ENCODE results near the gene IL17RC. TPM values are rescaled to one million over a fixed set of nuclear protein-coding genes. Genes with fewer than 3 reads are reported as not detected.

IL17RC gene
- total RNA-seq, 2 experiments from 2014 or later, result 0.21 to 0.44 TPM

DNA sequence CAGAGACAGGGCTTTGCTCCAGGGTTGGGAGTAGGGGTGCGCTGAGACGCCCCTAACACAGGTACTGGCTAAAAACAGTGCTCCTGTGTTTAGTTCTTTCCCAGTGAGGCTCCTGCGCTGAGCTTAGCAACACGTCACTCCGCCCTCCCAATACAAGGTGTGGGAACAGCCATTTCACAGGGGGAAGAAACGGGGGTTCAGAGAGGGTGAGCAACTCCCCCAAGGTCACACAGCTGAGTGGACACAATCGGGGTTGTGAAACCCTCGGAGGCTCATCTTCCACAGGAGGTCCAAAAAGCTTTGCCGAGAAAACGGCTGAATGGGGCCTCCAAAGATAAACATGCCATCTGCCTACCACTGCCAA, 34.7 kb downstream of the IL17RC start:
- Mint-ChIP-seq H3K9me3 (no peaks in the 10 kb centered on the region), H3K4me1 (ENCODE audit: low read depth) (peaks cover 15% of the 10 kb centered on the region), H3K27me3 (ENCODE audit: low read depth) (no peaks in the 10 kb centered on the region), H3K27ac (peak overlapping the region; percentile 86), H3K4me3 (peak overlapping the region; percentile 81), H3K36me3 (ENCODE audit: low read depth) (no peaks in the 10 kb centered on the region)
- intact Hi-C loops (cut with micrococcal nuclease), result loop anchor here (1.0 to 5.0 kb wide), 6 partner anchors 18 to 369 kb away; partner anchors contain the start of genes ARPC4, CRELD1, FANCD2 and SEC13
- DNase-seq, result peak; percentile 58
- CTCF ChIA-PET, result interaction anchor here (0.8 to 2.9 kb wide), 7 partner anchors 9 to 225 kb away, joined by 3 to 14 read pairs (median 3); partner anchors contain the start of genes CRELD1 and RPUSD3

DNA sequence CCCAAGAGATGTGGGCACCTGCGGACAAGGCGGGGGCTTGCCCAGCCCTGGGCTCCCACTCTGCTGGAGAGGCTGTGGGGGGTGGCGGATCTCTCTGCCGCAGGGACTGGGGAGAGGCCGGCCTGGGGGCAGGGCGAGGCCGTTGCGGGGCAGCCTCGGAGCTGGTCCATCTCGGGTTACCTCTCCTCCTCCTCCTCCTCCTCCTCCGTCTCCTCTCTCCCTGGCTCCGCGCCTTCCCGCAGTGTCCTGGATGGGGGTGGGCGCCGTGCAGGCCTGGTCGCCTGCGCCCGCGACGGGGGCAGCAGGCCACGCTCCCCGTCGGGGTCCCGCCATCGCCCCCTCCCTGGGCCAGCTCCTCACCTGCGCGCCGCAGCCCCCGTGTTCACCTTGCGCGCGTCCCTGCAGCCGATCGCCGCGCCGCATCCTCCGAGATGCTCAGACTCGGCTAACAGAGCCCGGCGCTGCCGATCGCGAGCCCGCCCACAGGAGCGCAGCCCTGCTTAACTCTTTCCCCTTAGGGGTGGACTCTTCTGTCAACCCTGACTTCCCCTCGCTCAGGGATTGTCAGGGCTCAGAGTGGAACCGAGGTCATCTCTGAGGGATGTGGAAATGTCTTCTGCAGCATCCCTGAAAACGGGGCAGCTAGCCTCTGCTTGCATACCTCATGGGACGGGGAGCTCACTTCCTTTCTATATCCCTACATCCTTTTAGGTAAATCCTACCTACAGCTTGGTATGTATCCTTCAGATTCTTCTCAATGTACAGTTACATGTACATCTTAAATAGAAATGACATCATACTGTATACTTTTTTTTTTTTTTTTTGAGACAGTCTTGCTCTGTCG, 35.3 kb downstream of the IL17RC start, which contains the start of gene PRRT3:
TSS of gene PRRT3 (minus strand) at position 447 of the 844 bp plus-strand sequence. CDS start 2,293 bp downstream, outside the sequence.
- H3K27me3 Mint-ChIP-seq (ENCODE audit: low read depth), result no peaks in the 10 kb centered on the region
- H3K36me3 Mint-ChIP-seq (ENCODE audit: low read depth), result no peaks in the 10 kb centered on the region
- H3K9me3 Mint-ChIP-seq, result no peaks in the 10 kb centered on the region
- CTCF ChIA-PET, result interaction anchor here (0.5 to 2.9 kb wide), 7 partner anchors 10 to 225 kb away, joined by 3 to 14 read pairs (median 3); partner anchors contain the start of genes CRELD1 and RPUSD3
- intact Hi-C loops (cut with micrococcal nuclease), result loop anchor here (1.0 to 5.0 kb wide), 6 partner anchors 19 to 369 kb away; partner anchors contain the start of genes ARPC4, CRELD1, FANCD2 and SEC13
- peak within 1 kb of the TSS; percentile 86 for H3K27ac Mint-ChIP-seq
- peak; percentile 77 for DNase-seq
- peaks cover 16% of the 10 kb centered on the region for H3K4me1 Mint-ChIP-seq (ENCODE audit: low read depth)
- peak within 1 kb of the TSS; percentile 81 for H3K4me3 Mint-ChIP-seq

DNA sequence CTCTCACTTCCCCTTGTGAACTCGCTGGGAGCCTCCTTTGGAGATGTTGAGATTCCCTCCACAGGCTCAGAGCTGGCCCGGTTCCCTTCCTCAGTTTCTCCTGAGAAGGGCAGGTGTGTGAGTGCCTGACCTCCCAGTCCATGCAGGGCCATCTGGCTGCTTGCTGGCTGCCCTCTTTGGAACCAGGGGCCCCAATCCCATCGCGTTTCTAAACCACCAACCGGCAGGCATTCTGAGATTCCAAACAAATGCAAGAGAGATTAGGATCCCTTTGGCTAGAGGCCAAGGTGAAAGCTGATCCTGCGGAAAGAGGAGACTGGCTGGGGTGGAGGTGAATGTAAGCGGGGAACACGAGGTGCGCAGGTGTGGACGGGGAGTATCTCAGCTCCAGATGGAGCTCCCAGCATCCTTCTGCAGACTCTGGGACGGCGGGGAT, 38.2 kb downstream of the IL17RC start:
- peaks cover 15% of the 10 kb centered on the region for H3K4me1 Mint-ChIP-seq (ENCODE audit: low read depth)
- H3K4me3 Mint-ChIP-seq, result no peak overlapping the region
- CTCF ChIA-PET, result interaction anchor here (1.3 kb wide), 1 partner anchor 9 kb away, joined by 9 read pairs; no protein-coding TSS in a partner anchor
- H3K36me3 Mint-ChIP-seq (ENCODE audit: low read depth), result no peaks in the 10 kb centered on the region
- intact Hi-C loops (cut with micrococcal nuclease), result no loop called here
- H3K27me3 Mint-ChIP-seq (ENCODE audit: low read depth), result no peaks in the 10 kb centered on the region
- no peaks in the 10 kb centered on the region for H3K9me3 Mint-ChIP-seq
- no peak overlapping the region for H3K27ac Mint-ChIP-seq
- DNase-seq, result no peak

DNA sequence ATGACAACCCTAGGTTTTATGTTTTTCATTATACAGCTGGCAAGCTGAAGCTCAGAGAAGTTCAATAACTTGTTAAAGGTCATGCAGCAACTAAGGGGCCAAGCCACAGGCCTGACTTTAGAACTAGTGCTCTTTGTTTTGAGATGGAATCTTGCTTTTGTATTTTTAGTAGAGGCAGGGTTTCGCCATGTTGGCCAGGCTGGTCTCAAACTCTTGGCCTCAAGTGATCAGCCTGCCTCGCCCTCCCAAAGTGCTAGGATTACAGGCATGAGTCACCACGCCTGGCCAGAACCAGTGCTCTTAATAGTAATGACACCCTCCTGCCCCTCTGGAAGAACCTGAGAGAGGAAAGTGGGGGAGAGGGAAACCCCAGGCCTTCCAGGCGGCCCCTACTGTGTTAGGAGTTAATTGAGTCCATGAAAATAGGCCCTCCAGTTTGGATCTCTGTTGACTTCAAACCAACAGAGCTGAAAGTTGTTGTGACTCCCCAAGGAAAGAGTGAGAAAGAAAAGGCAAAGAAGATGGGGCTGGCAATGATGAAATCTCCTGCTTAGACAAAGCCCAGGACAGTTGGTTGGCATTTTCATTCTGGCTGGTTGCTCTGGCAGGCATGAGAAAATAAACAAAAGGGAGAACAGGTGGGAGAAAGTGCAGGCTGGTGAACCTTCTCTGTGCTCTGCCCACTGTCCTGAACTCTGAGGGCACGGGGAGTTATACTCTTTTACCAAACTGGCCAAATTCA, 38.9 kb downstream of the IL17RC start:
- no peak for DNase-seq
- H3K4me1 Mint-ChIP-seq (ENCODE audit: low read depth), result peaks cover 8% of the 10 kb centered on the region
- no peaks in the 10 kb centered on the region for H3K9me3 Mint-ChIP-seq
- CTCF ChIA-PET, result interaction anchor here (1.3 kb wide), 1 partner anchor 9 kb away, joined by 9 read pairs; no protein-coding TSS in a partner anchor
- intact Hi-C loops (cut with micrococcal nuclease), result no loop called here
- no peaks in the 10 kb centered on the region for H3K27me3 Mint-ChIP-seq (ENCODE audit: low read depth)
- no peaks in the 10 kb centered on the region for H3K36me3 Mint-ChIP-seq (ENCODE audit: low read depth)
- H3K27ac Mint-ChIP-seq, result no peak overlapping the region
- no peak overlapping the region for H3K4me3 Mint-ChIP-seq

DNA sequence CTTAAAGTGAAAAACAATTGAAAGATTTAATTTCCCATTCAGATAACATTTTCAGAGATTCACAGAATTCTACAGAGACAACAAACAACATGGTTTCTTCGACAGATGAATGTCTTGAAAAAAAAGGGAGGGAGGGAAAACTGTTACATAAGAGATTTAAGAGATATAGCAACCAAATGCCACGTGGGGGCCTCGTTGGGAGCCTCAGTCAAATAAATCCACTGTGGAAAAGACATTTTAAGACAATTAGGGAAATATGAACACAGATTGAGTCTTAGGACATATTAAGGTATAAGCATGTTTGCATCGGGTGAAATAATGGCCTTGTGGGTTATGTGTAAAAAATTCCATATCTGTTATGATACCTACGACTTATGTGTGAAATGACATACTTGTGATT, 40.3 kb downstream of the IL17RC start:
- CTCF ChIA-PET, result no interaction called here

DNA sequence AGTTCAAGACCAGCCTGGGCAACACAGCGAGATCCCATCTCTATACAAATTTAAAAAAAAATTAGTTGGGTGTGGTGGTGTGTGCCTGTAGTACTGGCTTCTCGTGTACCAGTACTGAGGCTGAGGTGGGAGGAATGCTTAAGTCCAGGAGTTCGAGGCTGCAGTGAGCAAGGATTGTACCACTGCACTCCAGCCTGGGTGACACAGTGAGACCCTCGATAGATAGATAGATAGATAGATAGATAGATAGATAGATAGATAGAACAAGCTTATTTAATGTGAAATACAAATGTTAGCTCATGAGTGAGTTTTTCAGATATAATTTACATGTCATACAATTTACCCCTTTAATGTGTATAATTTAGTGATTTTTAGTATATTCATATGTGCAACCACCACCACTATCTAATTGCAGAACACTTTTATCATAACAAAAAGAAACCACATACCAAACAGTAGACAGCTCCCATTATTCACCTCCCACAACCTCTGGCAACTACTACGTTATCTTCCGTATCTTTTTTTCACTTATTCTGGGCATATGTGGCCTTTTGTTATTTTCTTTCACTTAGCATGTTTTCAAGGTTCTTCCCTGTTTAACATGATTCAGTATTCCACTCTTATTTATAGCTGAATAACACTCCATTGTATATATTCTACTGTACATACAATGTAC, 48.4 kb downstream of the IL17RC start:
- H3K27ac Mint-ChIP-seq, result no peak overlapping the region
- DNase-seq, result no peak
- CTCF ChIA-PET, result interaction anchor here (0.6 to 1.5 kb wide), 2 partner anchors 33 to 43 kb away, joined by 3 read pairs; no protein-coding TSS in a partner anchor
- intact Hi-C loops (cut with micrococcal nuclease), result no loop called here
- no peaks in the 10 kb centered on the region for H3K27me3 Mint-ChIP-seq (ENCODE audit: low read depth)
- H3K4me3 Mint-ChIP-seq, result no peak overlapping the region
- H3K36me3 Mint-ChIP-seq (ENCODE audit: low read depth), result peaks cover 17% of the 10 kb centered on the region
- H3K9me3 Mint-ChIP-seq, result no peaks in the 10 kb centered on the region
- no peaks in the 10 kb centered on the region for H3K4me1 Mint-ChIP-seq (ENCODE audit: low read depth)

More for the DNA sequence above, 40.3 kb downstream of the IL17RC start:
- H3K27me3 Mint-ChIP-seq (ENCODE audit: low read depth), result no peaks in the 10 kb centered on the region
- intact Hi-C loops (cut with micrococcal nuclease), result no loop called here
- no peaks in the 10 kb centered on the region for H3K9me3 Mint-ChIP-seq
- peaks cover 2% of the 10 kb centered on the region for H3K36me3 Mint-ChIP-seq (ENCODE audit: low read depth)
- no peak overlapping the region for H3K27ac Mint-ChIP-seq
- DNase-seq, result no peak
- peaks cover 3% of the 10 kb centered on the region for H3K4me1 Mint-ChIP-seq (ENCODE audit: low read depth)
- no peak overlapping the region for H3K4me3 Mint-ChIP-seq

DNA sequence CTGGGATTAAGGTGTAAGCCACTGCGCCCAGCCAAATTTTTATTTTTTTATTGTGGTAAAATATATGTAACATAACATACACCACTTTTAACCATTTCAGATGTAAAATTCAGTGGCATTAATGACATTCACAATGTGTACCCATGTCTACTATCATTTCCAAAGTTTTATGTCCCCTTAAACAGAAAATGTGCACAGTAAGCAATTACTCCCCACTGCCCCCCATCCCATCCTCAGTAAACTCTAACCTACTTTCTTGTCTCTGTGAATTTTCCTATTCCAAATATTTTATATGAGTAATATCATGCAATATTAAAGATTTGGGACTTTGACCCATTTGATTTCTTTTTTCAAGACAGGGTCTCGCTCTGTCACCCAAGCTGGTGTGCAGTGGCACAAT, 49.9 kb downstream of the IL17RC start:
- CTCF ChIA-PET, result no interaction called here
- H3K27me3 Mint-ChIP-seq (ENCODE audit: low read depth), result no peaks in the 10 kb centered on the region
- H3K9me3 Mint-ChIP-seq, result no peaks in the 10 kb centered on the region
- H3K4me1 Mint-ChIP-seq (ENCODE audit: low read depth), result no peaks in the 10 kb centered on the region
- peaks cover 15% of the 10 kb centered on the region for H3K36me3 Mint-ChIP-seq (ENCODE audit: low read depth)
- intact Hi-C loops (cut with micrococcal nuclease), result no loop called here
- no peak overlapping the region for H3K4me3 Mint-ChIP-seq
- DNase-seq, result no peak
- H3K27ac Mint-ChIP-seq, result no peak overlapping the region

DNA sequence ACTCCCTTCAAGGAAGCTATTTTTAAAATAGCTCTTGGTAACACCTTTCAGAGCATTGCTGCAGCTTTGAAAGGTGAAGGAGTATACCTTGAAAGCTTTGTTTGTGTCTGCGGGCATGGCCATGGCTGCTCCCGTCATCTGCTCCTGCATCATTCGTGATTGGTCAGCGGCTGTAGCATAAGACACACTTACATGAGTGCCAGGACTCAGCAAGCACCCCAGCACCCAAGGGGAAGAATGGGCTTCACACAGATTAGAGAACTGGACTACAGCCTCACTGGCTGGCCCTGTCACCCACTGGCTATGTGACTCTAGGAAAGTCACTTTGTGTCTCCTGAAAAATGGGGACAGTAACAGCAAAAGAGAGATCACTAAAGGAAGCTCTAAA, 52.7 kb downstream of the IL17RC start:
- Mint-ChIP-seq H3K27ac (no peak overlapping the region), H3K9me3 (no peaks in the 10 kb centered on the region), H3K36me3 (ENCODE audit: low read depth) (peaks cover 24% of the 10 kb centered on the region), H3K4me3 (no peak overlapping the region), H3K4me1 (ENCODE audit: low read depth) (no peaks in the 10 kb centered on the region), H3K27me3 (ENCODE audit: low read depth) (no peaks in the 10 kb centered on the region)
- no peak for DNase-seq
- CTCF ChIA-PET, result no interaction called here
- intact Hi-C loops (cut with micrococcal nuclease), result no loop called here

DNA sequence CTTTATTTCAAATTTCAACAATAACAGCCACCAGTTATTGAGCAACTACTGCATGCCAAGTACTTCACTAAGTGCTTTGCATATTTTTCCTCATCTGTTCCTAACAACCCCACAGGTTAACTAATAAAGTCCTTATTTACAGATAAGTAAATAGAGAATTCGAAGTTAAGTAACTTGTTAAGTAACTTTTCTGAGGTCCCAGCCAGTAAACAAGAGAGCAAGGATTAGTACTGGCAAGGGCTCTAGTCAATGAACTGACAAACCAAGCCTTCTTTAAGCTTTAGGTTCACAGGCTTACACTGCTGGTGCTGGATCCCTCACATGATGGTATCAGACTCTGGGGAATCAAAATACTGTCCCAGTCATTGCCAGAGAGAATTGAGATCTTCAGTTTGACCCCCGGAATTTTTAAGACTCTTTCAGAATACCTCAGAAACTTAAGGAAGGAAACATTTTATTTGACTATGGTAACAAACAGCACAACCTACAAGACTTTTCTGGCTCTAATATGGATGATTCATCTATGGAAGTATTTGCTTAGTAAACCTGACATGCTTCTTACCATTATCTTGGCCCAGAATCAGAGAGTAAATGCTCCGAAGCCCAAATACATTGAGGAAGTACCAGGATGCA, 53.2 kb downstream of the IL17RC start:
- Mint-ChIP-seq H3K36me3 (ENCODE audit: low read depth) (peaks cover 24% of the 10 kb centered on the region), H3K4me1 (ENCODE audit: low read depth) (no peaks in the 10 kb centered on the region), H3K27me3 (ENCODE audit: low read depth) (no peaks in the 10 kb centered on the region), H3K27ac (no peak overlapping the region), H3K4me3 (no peak overlapping the region), H3K9me3 (no peaks in the 10 kb centered on the region)
- CTCF ChIA-PET, result interaction anchor here (1.2 kb wide), 1 partner anchor 13 kb away, joined by 5 read pairs; no protein-coding TSS in a partner anchor
- intact Hi-C loops (cut with micrococcal nuclease), result no loop called here
- DNase-seq, result no peak

DNA sequence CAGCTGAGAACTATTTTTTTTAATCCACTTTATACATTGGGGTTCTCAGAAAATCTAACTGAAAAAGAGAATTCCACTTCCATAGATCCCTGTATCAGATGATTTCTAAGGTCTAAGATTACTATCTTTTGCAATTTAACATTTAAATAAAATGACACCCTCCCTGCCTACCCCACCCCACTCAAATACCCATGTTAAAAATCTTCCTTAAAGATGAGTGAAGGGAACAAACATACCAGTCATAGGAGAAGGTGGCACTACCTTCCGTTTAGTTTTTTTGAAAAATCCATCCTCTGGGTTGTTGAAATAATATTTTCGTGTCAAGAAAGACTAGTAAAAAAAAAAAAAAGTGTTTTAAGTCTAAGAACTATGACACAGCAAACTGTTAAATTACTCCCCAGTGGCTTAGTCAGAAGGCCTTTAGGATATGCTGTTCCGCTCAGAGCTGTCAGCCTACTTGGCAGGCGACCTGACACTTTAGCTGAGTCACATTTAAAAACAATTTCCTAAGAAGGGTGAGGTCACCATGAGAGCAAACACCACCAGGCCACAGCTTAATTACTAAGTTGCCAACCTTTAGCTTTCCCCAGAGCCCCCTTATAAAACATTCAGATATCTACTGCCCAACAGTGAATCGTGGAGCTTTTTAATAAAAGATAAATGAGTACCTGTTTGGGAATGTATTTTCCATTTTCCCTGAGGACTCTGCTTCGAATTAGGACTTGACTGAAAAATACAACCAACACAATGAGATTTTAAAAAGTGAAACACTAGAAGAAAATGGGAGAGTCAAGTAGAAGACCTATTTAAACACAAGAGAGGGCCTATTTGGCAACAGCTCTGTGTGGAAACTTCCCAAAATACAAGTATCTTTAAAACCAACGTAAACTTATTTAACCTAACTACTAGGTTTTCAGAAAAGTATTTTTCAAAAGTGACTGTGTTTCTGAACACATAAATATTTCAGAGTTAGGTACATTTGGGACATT, 60.1 kb downstream of the IL17RC start:
- CTCF ChIA-PET, result interaction anchor here (0.6 to 0.8 kb wide), 3 partner anchors 9 to 30 kb away, joined by 3 to 4 read pairs (median 4); no protein-coding TSS in a partner anchor
- Mint-ChIP-seq H3K36me3 (ENCODE audit: low read depth) (peaks cover 11% of the 10 kb centered on the region), H3K27ac (no peak overlapping the region)

More for the DNA sequence above, 60.1 kb downstream of the IL17RC start:
- peaks cover 6% of the 10 kb centered on the region for H3K4me1 Mint-ChIP-seq (ENCODE audit: low read depth)
- H3K27me3 Mint-ChIP-seq (ENCODE audit: low read depth), result no peaks in the 10 kb centered on the region
- intact Hi-C loops (cut with micrococcal nuclease), result no loop called here
- no peaks in the 10 kb centered on the region for H3K9me3 Mint-ChIP-seq
- no peak overlapping the region for H3K4me3 Mint-ChIP-seq
- peak; percentile 10 for DNase-seq
